Ramos (cell line): ENCODE data around the gene KRTAP5-5.
"Not testable (repeated sequence)": the region's sequence is repeated elsewhere in the genome, so short reads cannot be mapped to it uniquely, and the experiment has no call there.

Source experiments
- in situ Hi-C: fragments of 300-500 bp; cut with MboI; formaldehyde crosslinking; loops from one replicate; pipeline ENCODE4 v1.14.3; 2022; ENCODE audit warnings: low sequenced_read_pairs; ENCODE audit not compliant: unreplicated experiment

Gene KRTAP5-5

GRCh38 chr11:1640076-1640946 is 10.7 kb downstream of the KRTAP5-5 start:
- in situ Hi-C loops, result no loop called here

GRCh38 chr11:1641096-1641495 is 11.5 kb downstream of the KRTAP5-5 start:
- in situ Hi-C loops, result no loop called here

- in situ Hi-C loops, result no loop called here
Observed at GRCh38 chr11:1642288-1643145, 12.9 kb downstream of the KRTAP5-5 start.

GRCh38 chr11:1643146-1643690 is 13.6 kb downstream of the KRTAP5-5 start:
- in situ Hi-C loops, result no loop called here

- in situ Hi-C loops, result no loop called here
Observed at GRCh38 chr11:1644601-1645356, 15.2 kb downstream of the KRTAP5-5 start.

- in situ Hi-C loops, result no loop called here
Observed at GRCh38 chr11:1645357-1645821, 15.8 kb downstream of the KRTAP5-5 start.

GRCh38 chr11:1646540-1646939 is 17.0 kb downstream of the KRTAP5-5 start:
- in situ Hi-C loops, result not testable (repeated sequence)

- in situ Hi-C loops, result no loop called here
Observed at GRCh38 chr11:1647901-1648652, 18.5 kb downstream of the KRTAP5-5 start.

GRCh38 chr11:1648653-1649420 is 19.3 kb downstream of the KRTAP5-5 start:
- in situ Hi-C loops, result no loop called here

GRCh38 chr11:1650034-1650917 is 20.7 kb downstream of the KRTAP5-5 start:
- in situ Hi-C loops, result no loop called here

GRCh38 chr11:1650918-1651262 is 21.3 kb downstream of the KRTAP5-5 start:
- in situ Hi-C loops, result no loop called here

- in situ Hi-C loops, result no loop called here
Observed at GRCh38 chr11:1651411-1651980, 21.9 kb downstream of the KRTAP5-5 start.

GRCh38 chr11:1652026-1652425 is 22.5 kb downstream of the KRTAP5-5 start:
- in situ Hi-C loops, result no loop called here

- in situ Hi-C loops, result no loop called here
Observed at GRCh38 chr11:1652442-1652770, 22.8 kb downstream of the KRTAP5-5 start.

GRCh38 chr11:1652771-1653540 is 23.4 kb downstream of the KRTAP5-5 start:
- in situ Hi-C loops, result no loop called here

- in situ Hi-C loops, result no loop called here
Observed at GRCh38 chr11:1653541-1654387, 24.2 kb downstream of the KRTAP5-5 start.
